HG02973 (cell line): ENCODE measurements around the gene CREB5.
A peak's percentile ranks its signal among the peaks of the same experiment; 100 is the strongest.
"Not testable (repeated sequence)": the region's sequence is repeated elsewhere in the genome, so short reads cannot be mapped to it uniquely, and the experiment has no call there.

ENCODE experiments used
- ATAC-seq: cut with Tn5 transposase; IDR thresholded peaks from one replicate; pipeline ENCODE4 v1.9.1; 2021; ENCODE audit warnings: moderate library complexity; ENCODE audit not compliant: unreplicated experiment

Gene CREB5

DNA sequence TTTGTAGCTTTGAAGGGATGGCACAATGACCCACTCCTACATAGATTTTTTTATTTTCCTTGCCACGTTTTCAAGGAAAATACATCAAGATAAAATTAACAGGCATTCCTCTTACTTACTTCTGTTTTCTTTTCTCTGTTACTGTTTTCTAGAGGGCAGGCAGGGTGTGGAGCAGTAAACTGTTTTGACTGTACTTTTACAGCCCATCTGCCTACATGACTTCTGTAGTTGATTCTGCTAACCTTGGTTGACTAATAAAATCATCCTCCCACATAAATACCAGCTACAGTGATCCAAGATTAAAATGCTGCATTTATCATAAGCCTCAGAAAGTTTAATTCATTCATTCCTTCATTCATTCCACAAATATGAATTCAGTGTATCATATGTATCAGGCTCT, 387.3 kb downstream of the CREB5 start:
- no peak for ATAC-seq

GRCh38 chr7:28800150-28800549, 387.8 kb downstream of the CREB5 start:
- no peak for ATAC-seq

- no peak for ATAC-seq
Measured at GRCh38 chr7:28802450-28802849, 390.1 kb downstream of the CREB5 start.

DNA sequence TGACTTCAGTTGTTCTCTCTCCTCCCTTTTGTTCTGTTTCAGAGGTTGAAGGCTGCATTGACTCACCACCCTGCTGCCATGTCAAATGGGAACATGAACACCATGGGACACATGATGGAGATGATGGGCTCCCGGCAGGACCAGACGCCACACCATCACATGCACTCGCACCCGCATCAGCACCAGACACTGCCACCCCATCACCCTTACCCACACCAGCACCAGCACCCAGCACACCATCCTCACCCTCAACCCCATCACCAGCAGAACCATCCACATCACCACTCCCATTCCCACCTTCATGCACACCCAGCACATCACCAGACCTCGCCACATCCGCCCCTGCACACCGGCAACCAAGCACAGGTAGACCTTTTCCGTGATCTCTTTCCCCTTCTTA, 391.8 kb downstream of the CREB5 start:
- ATAC-seq = no peak

DNA sequence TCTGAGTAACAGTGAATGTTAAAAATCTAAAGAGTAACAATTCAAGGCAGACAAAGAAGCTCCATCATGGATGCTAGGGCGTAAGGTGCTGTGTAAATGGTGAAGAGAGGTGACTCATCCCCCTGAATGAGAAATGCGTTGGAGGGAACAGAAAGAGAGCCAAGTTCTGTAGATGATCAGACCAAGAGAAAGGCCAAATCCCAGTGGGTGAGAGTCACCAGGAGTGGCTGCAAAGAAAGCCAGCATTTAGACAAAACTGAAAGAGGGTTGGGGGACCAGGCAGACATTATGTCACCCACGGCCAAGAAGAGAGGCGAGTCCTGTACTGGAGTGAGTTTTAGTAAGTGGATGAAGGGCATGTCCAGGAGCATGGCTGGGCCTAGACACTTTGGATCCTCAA, 392.7 kb downstream of the CREB5 start:
- no peak for ATAC-seq

DNA sequence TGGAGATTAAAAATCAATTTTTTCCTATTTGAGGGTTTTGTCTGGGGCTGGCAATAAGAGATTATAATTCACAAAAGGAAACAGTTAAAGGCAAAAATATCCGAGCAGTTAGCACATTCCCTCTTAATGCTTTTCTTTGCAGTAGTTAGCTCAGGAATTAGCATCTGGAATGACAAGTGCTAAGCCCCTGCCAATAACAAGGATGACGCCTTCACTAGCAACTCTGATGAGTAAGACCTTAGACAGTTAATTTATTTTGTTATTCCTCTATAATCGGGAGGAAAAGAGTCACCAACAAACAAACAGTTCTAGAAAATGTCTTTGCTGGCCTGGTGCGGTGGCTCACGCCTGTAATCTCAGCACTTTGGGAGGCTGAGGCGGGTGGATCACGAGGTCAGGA, 394.5 kb downstream of the CREB5 start:
- no peak for ATAC-seq

DNA sequence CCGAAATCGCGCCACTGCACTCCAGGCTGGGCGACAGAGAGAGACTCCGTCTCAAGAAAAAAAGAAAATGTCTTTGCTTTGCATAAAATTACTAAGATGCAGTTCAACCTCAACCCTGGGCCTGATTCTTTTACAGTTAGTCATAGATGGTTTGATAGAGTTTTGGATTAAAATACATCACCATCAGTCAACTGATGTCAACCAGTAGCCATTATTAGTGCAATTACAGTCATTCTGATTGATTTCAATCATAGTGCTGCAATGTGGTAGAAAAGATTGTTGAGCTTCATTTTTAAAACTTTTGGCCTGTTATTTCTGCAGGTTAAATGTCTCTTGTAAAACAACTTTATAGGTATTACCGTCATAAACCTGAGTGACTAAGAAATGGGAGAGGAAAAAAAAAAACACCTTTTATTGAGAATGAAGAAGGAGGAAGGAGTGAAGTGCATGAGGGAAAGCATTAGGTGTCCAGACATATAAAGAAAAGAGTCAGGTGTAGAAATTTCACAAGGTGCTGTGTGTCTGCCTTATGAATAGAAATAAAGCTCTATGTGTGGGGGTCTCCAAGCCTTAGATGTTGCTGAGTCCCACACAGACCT, 395.2 kb downstream of the CREB5 start:
- no peak for ATAC-seq

GRCh38 chr7:28808796-28809533, 396.6 kb downstream of the CREB5 start:
- no peak for ATAC-seq

DNA sequence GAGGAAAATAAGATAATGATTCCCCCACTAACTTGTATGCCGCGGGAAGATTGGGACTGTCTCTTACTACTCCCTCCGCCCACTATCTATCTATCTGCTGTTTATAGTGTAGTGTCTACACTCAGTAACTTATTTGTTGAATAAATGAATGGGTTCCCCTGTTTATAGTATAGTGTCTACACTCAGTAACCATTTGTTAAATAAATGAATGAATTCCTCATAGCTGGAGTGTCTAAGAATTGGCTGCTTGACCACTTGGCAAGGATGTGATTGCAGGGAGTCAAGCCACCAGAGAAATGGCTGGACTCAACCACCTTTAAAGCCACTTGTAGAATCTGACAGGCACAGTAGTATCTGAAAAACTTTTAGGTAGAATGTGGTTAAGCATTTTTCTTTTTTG, 398.7 kb downstream of the CREB5 start:
- no peak for ATAC-seq

DNA sequence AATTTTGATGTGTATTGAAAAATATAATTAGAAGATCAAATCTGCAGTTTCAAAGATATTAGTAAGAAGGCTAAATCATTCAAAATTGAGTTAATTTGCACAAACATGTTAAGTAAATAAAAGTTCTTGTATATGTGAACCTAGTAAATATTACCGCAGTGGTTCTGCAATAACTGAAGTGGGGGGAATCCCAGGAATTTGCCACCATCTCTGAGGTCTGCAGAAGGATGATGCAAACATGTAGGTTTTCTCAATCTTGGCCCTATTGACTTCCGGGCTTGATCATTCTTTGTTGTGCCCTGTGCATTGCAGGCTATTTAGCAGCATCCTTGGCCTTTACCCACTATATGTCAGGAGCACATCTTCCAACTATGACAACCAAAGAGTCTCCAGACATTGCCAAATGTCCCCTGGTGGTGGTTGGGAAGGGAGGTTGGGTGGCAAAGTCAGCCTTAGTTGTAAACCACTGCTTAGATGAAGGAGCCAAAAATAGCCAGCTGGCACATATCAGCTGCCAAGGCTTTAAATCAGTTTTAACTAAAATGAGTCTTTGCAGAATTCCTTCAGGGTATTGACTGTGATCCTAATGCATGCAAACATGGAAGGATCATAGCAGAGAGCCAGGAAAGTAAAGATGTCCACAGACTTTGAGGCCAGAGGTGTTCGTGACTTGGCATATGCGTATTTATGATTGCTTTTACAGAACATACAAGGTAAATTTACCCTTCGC, 399.5 kb downstream of the CREB5 start:
- no peak for ATAC-seq

DNA sequence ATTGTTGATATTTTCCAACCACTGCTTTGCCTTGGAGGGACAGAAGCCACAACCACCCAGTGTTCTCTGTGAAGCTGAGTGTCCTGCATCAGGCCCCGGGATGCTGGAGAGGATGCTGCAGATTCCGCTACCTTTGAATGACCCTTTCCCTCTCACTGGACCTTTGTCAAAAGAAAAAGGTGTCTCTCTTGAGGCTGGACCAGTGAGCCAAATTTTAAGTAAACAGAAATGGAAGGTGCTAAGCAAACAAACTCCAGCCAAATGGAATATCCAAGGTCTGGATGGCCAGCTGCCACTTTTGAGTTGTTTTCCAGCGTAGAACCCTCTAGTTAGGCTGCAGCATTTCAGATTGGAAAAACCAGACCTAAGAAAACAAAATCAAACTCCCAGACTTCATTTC, 400.3 kb downstream of the CREB5 start:
- ATAC-seq = no peak

GRCh38 chr7:28813243-28813962, 401.1 kb downstream of the CREB5 start:
- no peak for ATAC-seq

DNA sequence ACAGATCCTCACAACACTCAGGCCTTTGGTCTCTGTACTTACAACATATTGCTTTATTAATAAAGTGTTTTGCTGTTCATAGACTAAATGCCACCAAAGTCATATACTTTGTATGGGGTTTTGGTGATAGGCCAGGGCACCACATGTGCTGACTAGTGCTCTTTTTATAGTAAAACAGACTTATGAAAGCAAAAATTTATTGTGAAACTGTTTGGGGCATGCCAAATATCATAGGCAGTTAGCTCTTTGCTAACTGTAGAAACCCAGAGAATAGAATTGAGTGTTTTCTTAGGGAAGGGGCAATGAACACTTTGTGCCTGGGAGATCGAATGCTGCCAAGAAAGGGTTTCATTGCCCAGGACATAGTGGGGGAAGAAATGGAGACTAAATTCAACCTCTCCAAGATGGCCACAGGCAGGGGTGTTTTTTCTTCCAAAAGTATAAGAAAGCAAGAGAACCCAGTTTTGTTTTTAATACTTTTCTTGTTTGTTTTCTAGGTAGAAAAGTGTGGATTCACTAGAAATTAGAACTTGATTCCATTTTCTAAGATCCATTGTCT, 403.1 kb downstream of the CREB5 start:
- ATAC-seq = peak; percentile 35

DNA sequence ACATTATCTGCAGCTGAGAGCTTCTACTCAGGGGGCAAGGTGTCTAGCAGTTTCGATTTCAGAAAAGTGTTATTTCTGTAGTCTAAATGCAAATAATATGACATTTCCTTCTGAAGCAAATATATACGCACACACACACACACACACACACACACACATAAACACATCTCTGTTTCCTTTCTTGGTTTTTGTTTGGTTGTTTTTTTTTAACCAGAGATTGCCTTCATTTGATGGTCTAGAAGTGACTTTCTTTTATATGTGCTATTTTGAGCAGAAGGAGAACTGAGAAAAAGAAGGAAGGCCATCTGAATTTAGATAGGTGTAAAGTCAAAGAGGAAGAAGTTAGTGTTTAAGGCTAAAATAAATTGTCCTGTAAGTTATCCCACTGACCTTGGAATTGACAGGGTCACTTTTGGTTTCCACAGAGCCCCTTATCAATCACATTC, 403.6 kb downstream of the CREB5 start:
- peak; percentile 68 for ATAC-seq

GRCh38 chr7:28818996-28819395, 406.7 kb downstream of the CREB5 start:
- no peak for ATAC-seq

GRCh38 chr7:28823582-28823981, 411.3 kb downstream of the CREB5 start:
- no peak for ATAC-seq

- not testable (repeated sequence) for ATAC-seq
Measured at GRCh38 chr7:28825817-28826448, 413.6 kb downstream of the CREB5 start.

GRCh38 chr7:28830846-28831245, 418.5 kb downstream of the CREB5 start:
- no peak for ATAC-seq

- no peak for ATAC-seq
Measured at GRCh38 chr7:28832669-28833068, 420.4 kb downstream of the CREB5 start.

GRCh38 chr7:28835800-28836199, 423.5 kb downstream of the CREB5 start:
- ATAC-seq = no peak

GRCh38 chr7:28836716-28837115, 424.4 kb downstream of the CREB5 start:
- ATAC-seq = no peak
